Suprapubic skin (tissue), 4 donors: ENCODE measurements around the gene FOXN3. TPM values are rescaled to one million over a fixed set of nuclear protein-coding genes. Genes with fewer than 3 reads are reported as not detected.

ENCODE experiments used
- DNase-seq, 2 donors: peaks; one replicate each; pipeline ENCODE4 v3.0.0-alpha.2; 2019; ENCODE audit warnings: low spot score in 2 of 2
- H3K27ac ChIP-seq: fragments of 200-600 bp; sonication (generic); one replicate; pipeline ENCODE4 v1.5.1; 2019
- H3K27me3 ChIP-seq: fragments of 200-600 bp; sonication (generic); one replicate; pipeline ENCODE4 v1.5.1; 2019
- H3K36me3 ChIP-seq: fragments of 200-600 bp; sonication (generic); one replicate; pipeline ENCODE4 v1.5.1; 2019
- H3K4me1 ChIP-seq: fragments of 200-600 bp; sonication (generic); one replicate; pipeline ENCODE4 v1.5.1; 2019
- H3K4me3 ChIP-seq: fragments of 200-600 bp; sonication (generic); one replicate; pipeline ENCODE4 v1.5.1; 2019; ENCODE audit warnings: mild to moderate bottlenecking
- H3K9me3 ChIP-seq: fragments of 200-600 bp; sonication (generic); one replicate; pipeline ENCODE4 v1.5.1; 2019
- CTCF ChIP-seq, 2 donors: fragments of 200-600 bp in 1 of 2; fragments of 450-650 bp in 1 of 2; sonication (generic) in 1 of 2; IDR thresholded peaks; one replicate each; pipeline ENCODE4 v1.5.1; 2016 to 2019; ENCODE audit warnings: antibody characterized with exemption in 2 of 2, mild to moderate bottlenecking in 1 of 2, moderate library complexity in 1 of 2
- EP300 ChIP-seq: sonication (generic); formaldehyde crosslinking; IDR thresholded peaks from one replicate; pipeline ENCODE4 v1.6.1; 2017; ENCODE audit warnings: antibody characterized with exemption
- POLR2A ChIP-seq, 2 donors: fragments of 450-650 bp; IDR thresholded peaks; one replicate each; pipeline ENCODE4 v1.6.1; 2017; ENCODE audit warnings: antibody characterized with exemption in 2 of 2, mild to moderate bottlenecking in 2 of 2, moderate library complexity in 2 of 2
- POLR2AphosphoS5 ChIP-seq, 3 donors: sonication (generic); formaldehyde crosslinking; IDR thresholded peaks; one replicate each; pipeline ENCODE4 v1.6.1; 2017; ENCODE audit warnings: antibody characterized with exemption in 3 of 3
- WGBS: methylation state at CpG from one replicate; pipeline ENCODE4 v1.1.5; 2018; 5-methylcytosine and 5-hydroxymethylcytosine counted together
- total RNA-seq, 4 donors: library from RNA; depleted of rRNA; stranded (reverse); fragments of >200 nt; gene quantifications; one replicate each; pipeline ENCODE4 v1.1.0, GENCODE V29; 2016

The FOXN3 gene
- total RNA-seq, 4 donors from 2014 or later = 117 to 272 (median 172) TPM

- Histone ChIP-seq H3K4me1 (peaks cover 31% of the 10 kb centered on the region), H3K27ac (no peak overlapping the region), H3K9me3 (no peaks in the 10 kb centered on the region), H3K4me3 (no peak overlapping the region), H3K27me3 (no peaks in the 10 kb centered on the region), H3K36me3 (no peaks in the 10 kb centered on the region)
- DNase-seq = no peak
- 91% methylated on average over 3 of the region's 3 CpGs for WGBS
- TF ChIP-seq CTCF (IDR thresholded peaks at IDR 0.05) (no peak), POLR2A (IDR thresholded peaks at IDR 0.05) (no peak), POLR2AphosphoS5 (IDR thresholded peaks at IDR 0.05) (no peak), EP300 (no peak)
Observed at GRCh38 chr14:89384636-89385035, 32.4 kb downstream of the FOXN3 start.

- DNase-seq = no peak
- WGBS = 72% methylated on average over 3 of the region's 3 CpGs
- H3K27ac ChIP-seq = no peak overlapping the region
- no peak overlapping the region for H3K4me3 ChIP-seq
- H3K27me3 ChIP-seq = no peaks in the 10 kb centered on the region
- H3K4me1 ChIP-seq = peaks cover 31% of the 10 kb centered on the region
- H3K9me3 ChIP-seq = no peaks in the 10 kb centered on the region
- H3K36me3 ChIP-seq = no peaks in the 10 kb centered on the region
- TF ChIP-seq POLR2AphosphoS5 (IDR thresholded peaks at IDR 0.05) = no peak
- no peak for TF ChIP-seq CTCF (IDR thresholded peaks at IDR 0.05)
- TF ChIP-seq POLR2A (IDR thresholded peaks at IDR 0.05) = no peak
- TF ChIP-seq EP300 = no peak
Observed at GRCh38 chr14:89384023-89384422, 33.0 kb downstream of the FOXN3 start.

GRCh38 chr14:89382901-89383845 is 33.9 kb downstream of the FOXN3 start:
- no peak for TF ChIP-seq POLR2A (IDR thresholded peaks at IDR 0.05)
- TF ChIP-seq POLR2AphosphoS5 (IDR thresholded peaks at IDR 0.05) = no peak
- TF ChIP-seq CTCF (IDR thresholded peaks at IDR 0.05) = no peak
- no peak for TF ChIP-seq EP300
- H3K27ac ChIP-seq = no peak overlapping the region
- no peak for DNase-seq
- H3K4me1 ChIP-seq = peaks cover 27% of the 10 kb centered on the region
- 70% methylated on average over 14 of the region's 14 CpGs for WGBS
- no peak overlapping the region for H3K4me3 ChIP-seq
- H3K27me3 ChIP-seq = no peaks in the 10 kb centered on the region
- H3K36me3 ChIP-seq = no peaks in the 10 kb centered on the region
- no peaks in the 10 kb centered on the region for H3K9me3 ChIP-seq

- no peak for DNase-seq
- H3K27me3 ChIP-seq = no peaks in the 10 kb centered on the region
- no peak overlapping the region for H3K4me3 ChIP-seq
- H3K36me3 ChIP-seq = no peaks in the 10 kb centered on the region
- WGBS = 92% methylated on average over 5 of the region's 5 CpGs
- H3K4me1 ChIP-seq = peaks cover 26% of the 10 kb centered on the region
- H3K27ac ChIP-seq = no peak overlapping the region
- H3K9me3 ChIP-seq = no peaks in the 10 kb centered on the region
- no peak for TF ChIP-seq EP300
- TF ChIP-seq POLR2A (IDR thresholded peaks at IDR 0.05) = no peak
- TF ChIP-seq CTCF (IDR thresholded peaks at IDR 0.05) = no peak
- TF ChIP-seq POLR2AphosphoS5 (IDR thresholded peaks at IDR 0.05) = no peak
Observed at GRCh38 chr14:89382487-89382886, 34.5 kb downstream of the FOXN3 start.
